ENCODE measurements around the gene GDPD5.

- TF ChIP-seq CTCF (IDR thresholded peaks at IDR 0.05; ENCODE audit: extremely low read depth in 1 of 2, insufficient read depth in 1 of 2, low read depth in 1 of 2, low read length in 2 of 2) (no peak), POLR2A (IDR thresholded peaks at IDR 0.05; ENCODE audit: low read depth, low read length) (no peak), POLR2AphosphoS5 (IDR thresholded peaks at IDR 0.05; ENCODE audit: insufficient read depth, low read depth, low read length) (no peak), EZH2 (IDR thresholded peaks at IDR 0.05; ENCODE audit: borderline replicate concordance, low read depth, low read length, severe bottlenecking) (no peak), MYC (IDR thresholded peaks at IDR 0.05; ENCODE audit: low read depth, low read length) (no peak), JUN (IDR thresholded peaks at IDR 0.05; ENCODE audit: borderline replicate concordance, insufficient read depth, insufficient read length, low read depth) (no peak), FOS (IDR thresholded peaks at IDR 0.05; ENCODE audit: borderline replicate concordance, insufficient read depth, low read length) (no peak)
- TF ChIP-seq, protein P1, sequence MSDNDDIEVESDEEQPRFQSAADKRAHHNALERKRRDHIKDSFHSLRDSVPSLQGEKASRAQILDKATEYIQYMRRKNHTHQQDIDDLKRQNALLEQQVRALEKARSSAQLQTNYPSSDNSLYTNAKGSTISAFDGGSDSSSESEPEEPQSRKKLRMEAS (IDR thresholded peaks at IDR 0.05; ENCODE audit: insufficient read depth, insufficient read length), result no peak
Observed at GRCh38 chr11:75394085-75394840, 131.5 kb downstream of the GDPD5 start.

Data from endothelial cell of umbilical vein (primary cell).